HG03439 (cell line): Measurements from ENCODE around the gene CEP19.
"Not testable (repeated sequence)": the region's sequence is repeated elsewhere in the genome, so short reads cannot be mapped to it uniquely, and the experiment has no call there.

Experiments used
- ATAC-seq: cut with Tn5 transposase; IDR thresholded peaks from one replicate; pipeline ENCODE4 v1.9.1; 2021; ENCODE audit warnings: mild to moderate bottlenecking, moderate library complexity; ENCODE audit not compliant: unreplicated experiment

Gene CEP19, protein sequence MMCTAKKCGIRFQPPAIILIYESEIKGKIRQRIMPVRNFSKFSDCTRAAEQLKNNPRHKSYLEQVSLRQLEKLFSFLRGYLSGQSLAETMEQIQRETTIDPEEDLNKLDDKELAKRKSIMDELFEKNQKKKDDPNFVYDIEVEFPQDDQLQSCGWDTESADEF

DNA sequence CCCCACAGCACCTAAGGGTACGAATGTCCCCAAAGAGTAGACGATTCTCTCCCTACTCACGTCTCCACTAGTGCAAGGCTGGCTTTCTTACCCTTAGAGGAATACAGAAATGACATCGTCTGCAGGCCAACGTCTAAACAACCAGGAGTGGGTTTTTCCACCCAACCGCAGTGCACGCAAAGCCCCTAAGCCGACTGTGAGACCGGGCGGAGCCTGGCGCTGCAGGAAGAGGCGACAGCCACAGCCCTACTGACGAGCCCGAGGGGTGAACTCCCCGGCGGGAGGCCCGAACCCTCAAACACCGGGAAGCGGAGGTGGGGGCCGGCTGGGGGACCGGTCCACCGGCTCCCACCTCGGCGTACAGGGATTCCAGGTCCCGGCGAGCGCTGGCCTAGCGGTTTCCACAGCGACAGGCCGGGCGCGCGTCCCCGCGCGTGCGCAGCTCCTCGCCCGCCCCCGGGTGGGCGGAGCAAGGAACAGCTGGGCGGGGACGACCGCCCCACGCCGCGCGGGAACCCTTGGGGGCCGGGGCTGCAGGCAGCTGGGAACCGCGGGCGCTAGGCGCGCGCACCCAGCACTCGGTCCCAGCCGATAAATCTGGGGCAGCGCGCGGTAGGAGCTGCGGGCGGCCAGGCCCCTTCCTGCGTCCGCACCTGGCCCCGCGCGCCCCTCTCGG, at the start of gene CEP19, which contains the start of gene PIGX:
Gene CEP19 (minus strand): TSS at position 413 of the 676 bp plus-strand sequence. CDS start 3,593 bp downstream, outside the sequence.
Gene PIGX (plus strand): TSS at position 540 of the 676 bp plus-strand sequence.
- ATAC-seq, result peak; percentile 82

DNA sequence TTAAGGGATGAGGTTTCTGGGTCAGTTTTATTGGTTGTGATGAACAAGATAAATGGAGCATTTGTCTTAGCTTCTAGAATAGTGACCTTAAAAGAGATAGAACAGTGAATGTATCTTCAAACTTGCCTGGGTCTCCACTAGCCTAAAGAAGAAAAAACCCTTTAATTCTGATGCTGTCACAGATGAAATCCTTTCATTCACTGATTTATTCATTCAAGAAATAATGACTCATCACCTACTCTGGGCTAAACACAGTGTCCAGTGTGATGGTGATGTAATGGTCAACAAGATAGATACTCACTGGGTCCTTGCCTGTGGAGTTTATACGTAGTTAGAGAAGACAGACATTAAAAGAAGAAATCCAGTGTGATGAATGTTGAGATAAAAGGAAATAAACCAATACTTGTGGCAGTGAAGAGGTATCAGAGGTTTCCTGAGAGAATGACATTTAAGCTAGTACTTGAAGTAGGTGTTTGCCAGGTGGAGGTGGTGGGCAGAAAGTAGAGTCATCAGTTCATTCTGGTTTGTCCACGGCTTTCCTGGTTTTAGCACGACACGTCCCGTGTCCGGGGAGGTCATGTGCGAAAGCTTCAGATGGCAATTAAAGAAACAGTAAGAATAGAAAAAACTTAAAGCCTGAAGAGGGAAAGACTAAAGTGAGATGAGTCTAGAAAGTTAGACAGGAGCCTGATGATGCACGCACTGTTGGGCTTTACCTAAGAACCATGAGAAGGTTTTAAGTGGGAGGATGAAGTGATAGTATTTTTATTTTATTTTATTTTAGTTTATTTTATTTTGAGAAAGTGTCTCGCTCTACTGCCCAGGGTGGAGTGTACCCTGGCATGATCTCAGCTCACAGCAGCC, 46.1 kb upstream of the CEP19 start:
- ATAC-seq, result no peak

DNA sequence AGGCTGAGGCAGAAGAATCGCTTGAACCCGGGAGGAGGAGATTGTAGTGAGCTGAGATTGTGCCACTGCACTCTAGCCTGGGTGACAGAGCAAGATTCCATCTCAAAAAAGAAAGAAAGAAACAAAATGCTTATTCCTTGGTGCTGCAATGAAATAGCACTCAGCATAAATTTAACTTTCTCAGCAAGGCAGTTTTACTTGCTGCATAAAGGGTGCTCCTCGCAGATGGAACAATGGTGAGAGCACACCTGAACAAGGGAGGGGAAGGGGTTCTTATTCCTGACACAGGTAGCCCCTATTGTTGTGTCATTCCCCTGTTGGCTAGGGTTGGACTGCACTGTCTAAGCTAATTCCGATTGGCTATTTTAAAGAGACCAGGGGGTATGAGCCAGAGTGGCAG, 44.7 kb upstream of the CEP19 start:
- no peak for ATAC-seq

GRCh38 chr3:196754091-196754981, 42.3 kb upstream of the CEP19 start:
- ATAC-seq, result no peak

DNA sequence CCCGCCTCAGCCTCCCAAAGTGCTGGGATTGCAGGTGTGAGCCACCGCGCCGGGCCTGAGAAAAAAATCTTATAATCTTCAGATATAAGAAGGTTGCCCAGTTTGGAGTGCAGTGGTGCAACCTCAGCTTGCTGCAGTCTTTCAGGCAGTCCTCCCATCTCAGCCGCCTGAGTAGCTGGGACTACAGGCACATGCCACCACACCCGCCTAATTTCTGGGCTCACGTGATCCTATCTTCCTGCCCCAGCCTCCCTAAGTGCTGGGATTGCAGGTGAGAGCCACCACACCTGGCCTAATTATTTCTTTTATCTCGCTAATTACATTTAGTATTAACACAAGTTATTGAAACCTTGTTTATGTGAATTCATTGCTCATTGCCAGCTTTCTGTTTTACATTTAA, 41.2 kb upstream of the CEP19 start:
- ATAC-seq, result no peak

DNA sequence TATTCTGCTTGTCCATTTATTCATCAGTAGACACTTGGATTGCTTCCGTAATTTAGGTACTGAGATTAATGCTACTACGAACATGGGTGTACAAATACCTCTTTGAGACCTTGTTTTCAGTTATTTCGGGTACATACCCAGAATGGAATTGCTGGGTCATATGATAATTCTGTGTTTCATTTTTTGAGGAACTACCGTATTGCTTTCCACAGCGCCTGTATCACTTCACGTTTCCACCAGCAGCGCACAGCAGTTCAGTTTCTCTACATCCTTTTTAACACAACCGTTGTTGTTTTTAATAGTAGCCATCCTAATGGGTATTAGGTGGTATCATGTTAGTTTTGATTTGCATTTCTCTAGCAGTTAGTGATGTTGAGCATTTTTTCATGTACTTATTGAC, 37.1 kb upstream of the CEP19 start:
- ATAC-seq, result no peak

DNA sequence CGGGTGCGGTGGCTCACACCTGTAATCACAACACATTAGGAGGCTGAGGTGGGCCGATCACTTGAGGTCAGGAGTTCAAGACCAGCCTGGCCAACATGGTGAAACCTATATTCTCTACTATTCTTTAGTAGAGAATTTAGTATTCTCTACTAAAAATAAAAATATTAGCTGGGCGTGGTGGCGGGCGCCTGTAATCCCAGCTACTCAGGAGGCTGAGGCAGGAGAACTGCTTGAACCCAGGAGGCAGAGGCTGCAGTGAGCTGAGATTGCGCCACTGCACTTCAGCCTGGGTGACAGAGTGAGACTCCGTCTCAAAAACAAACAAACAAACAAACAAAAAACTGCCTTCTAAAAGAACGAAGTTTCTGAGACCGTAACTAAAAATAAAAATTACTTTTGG, 31.5 kb upstream of the CEP19 start:
- not testable (repeated sequence) for ATAC-seq

DNA sequence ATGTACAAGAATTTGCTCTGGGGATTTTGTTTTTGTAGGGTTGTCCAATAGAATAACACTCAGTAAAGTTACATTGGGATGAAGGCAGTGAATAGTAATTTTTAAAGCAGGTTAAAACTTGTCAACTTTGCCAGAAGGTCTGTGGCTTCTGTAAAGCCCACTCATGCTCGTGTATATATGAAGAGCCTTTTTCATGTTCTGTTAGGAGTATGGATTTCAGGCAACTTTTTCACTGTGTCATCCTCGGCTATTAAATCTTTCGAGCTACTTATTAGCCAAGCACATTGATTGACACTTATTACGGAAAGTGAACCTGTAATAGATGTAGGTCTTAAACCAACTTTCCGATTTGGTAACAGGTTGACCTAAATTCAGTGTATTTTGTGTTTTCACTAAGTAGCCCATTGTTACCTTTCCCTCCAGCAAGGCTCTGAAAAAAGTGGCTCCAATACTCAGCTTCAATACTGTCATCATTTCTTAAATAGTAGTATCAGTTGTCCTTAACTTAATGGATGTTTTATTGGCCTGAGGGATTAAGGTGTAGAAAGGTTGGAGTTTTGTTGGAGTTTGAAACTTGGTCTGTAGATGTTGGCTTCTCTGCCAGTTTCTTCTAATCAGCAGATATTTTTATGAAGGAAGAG, 29.3 kb upstream of the CEP19 start:
- ATAC-seq, result no peak

GRCh38 chr3:196740481-196741248, 28.6 kb upstream of the CEP19 start:
- peak; percentile 3 for ATAC-seq

DNA sequence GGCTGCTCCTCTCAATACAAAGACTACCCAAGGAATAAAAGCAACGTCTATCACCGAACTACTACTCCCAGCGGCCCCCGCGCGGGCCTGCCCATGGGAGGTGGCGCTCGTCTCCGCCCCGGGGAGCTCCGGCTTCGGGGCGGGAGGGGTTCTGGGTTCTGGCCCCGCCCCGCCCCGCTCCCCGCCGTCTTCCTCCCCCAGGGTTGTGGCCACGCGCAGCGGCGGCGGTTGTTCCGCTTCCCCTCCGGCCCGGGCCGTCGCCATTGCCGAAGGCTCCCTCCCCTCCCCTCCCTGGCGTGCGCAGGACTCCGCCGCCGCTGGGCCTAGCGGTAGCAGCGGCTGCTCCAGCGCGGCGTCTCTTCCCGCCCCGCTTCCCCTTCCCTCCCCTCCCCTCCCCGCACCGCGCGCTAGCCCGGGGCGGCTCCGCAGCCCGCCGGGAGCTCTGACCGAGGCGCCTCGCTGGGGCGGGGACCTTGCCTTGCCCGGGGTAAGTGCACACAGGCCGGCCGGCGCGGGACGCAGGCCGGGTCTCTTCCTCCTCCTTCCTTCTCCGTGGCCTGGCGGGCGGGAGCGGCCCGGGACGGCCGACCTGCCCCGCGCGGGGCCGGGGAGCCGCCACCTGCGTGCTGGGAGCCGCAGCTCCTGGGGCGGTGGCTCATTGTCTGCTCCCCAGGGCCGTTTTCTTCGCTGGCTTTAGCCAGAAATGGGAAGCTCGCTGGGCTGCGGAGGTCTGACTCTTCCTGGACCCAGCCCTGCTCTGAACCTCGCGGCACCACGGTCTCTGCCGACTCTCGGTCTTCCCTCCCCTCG, 27.8 kb upstream of the CEP19 start, which contains the start of gene PAK2:
Gene PAK2 (plus strand): TSS at position 187 of the 810 bp plus-strand sequence. CDS start 42,790 bp downstream, outside the sequence.
- ATAC-seq, result peak; percentile 83

GRCh38 chr3:196737655-196738054, 25.6 kb upstream of the CEP19 start:
- ATAC-seq, result no peak

DNA sequence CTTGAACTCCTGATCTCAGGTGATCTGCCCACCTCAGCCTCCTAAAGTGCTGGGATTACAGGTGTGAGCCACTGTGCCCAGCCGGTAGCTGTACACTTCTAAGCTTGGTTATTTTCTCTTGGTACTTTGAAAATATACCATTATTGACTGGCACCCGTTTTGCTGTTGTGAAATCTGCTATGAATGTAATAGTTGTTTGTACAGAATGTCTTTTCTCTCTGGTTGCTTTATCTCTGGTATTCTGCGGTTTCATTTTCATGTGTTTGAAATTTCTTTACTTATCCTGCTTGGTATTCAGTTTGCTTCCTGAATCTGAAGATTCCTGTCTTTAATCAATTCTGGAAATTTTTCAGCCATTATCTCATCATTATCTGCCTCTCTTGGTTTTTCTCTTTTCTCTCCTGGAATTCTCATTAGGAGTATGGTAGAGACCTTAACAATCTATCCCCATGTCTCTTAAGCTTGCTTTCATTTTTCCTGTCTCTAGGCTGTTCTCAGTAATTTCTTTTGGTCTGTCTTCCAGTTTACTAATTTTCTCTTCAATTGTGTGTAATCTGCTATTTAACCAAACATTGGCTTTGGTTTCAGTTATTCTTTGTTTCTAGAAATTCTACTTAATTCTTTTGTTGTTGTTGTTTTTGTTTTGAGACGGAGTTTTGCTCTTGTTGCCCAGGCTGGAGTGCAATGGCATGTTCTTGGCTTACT, 24.8 kb upstream of the CEP19 start:
- ATAC-seq, result no peak

DNA sequence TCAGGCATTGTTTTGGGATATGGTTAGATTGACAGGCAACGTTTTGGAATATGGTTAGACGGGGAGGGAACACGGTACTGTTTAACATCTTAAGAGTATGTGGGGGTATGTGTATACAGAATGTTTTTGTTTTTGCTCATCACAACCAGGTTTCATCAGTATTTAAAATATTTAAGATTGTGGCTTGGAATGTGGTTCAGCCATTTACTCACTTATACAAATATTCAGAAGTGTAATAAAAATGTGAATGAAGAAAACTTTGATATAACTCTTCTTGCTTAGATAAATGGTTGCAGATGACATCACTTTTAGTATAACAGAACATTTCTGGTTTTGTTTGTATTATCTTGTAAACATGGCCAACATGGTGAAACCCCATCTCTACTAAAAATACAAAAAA, 23.7 kb upstream of the CEP19 start:
- no peak for ATAC-seq

DNA sequence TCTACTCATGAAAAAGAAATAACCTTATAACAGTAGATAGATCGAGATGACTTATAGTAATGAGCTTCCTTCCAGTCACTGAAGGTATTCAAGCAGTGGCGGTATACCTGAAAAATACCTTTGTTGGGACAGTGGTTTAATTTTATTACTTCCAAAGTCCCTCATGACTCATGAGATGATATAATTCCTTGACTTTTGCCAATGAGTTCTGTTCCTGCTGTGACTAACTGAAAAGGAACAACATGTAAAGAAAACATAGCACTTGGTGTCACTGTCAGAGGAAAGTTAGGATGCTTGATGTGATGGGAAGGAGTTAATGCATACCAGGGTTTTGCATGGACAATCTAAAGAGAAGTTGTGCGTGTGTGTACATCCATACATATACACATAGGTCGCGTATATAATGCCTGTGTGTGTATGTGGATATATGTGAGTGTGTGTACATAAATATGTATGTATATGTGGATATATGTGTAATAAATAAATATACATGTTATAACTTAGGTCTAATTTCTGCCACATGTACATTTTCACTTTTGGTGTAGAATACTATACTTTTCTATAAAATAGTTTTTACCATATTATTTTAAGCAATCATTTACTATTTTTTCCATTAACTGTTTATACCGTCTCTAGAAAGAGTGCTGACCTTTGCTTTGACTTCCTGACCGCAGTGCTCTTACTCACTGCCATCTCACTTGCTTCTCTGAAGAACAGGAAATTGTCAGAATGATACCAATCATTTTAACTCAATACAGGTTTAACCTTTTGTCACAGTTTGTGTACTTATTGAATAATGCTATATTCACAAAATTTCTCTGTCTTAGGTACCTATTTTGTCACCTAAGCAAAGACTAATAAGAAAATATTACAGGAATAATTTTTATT, 15.0 kb upstream of the CEP19 start:
- no peak for ATAC-seq

DNA sequence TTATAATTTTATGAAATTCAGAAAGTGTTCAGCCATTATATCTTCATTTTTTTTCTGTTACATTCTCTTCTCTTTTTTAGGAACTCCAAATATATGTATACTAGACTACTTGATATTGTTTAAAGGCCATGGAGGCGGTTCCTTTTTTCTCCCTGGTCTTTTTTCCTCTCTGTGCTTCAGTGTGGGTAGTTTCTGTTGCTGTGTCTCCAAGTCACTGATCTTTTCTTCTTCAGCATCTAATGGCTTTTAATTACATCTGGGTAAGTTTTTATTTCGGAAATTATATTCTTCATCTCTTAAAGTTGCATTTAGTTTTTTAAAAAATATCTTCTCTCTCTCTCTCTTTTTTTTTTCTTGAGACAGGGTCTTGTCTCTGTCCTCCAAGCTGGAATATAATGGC, 9.0 kb upstream of the CEP19 start:
- no peak for ATAC-seq

- ATAC-seq, result not testable (repeated sequence)
These were observed 5.1 kb upstream of the CEP19 start for GRCh38 chr3:196717162-196717561.
